Epithelial cell of proximal tubule (primary cell): ENCODE measurements around the gene SCN4A. TPM values are rescaled to one million over a fixed set of nuclear protein-coding genes. Genes with fewer than 3 reads are reported as not detected.

ENCODE experiments used
- DNase-seq: peaks from one replicate; pipeline ENCODE4 v3.0.0-alpha.2; 2011; ENCODE audit warnings: low read depth
- H3K4me3 ChIP-seq: 2 replicates; pipeline ENCODE4 v1.5.1; 2011; ENCODE audit warnings: low read depth, mild to moderate bottlenecking, low read length
- total RNA-seq: library from RNA; depleted of rRNA; stranded (reverse); fragments of >200 nt; gene quantifications from 2 replicates; pipeline ENCODE4 v1.2.3, GENCODE V29; 2015
- TF ChIP-seq, protein P1 (sequence below): conservative IDR thresholded peaks from 2 replicates; pipeline ENCODE4 v1.5.1; 2012; ENCODE audit warnings: low read depth, mild to moderate bottlenecking, low read length

Gene SCN4A
- total RNA-seq, 1 donor from 2014 or later, result not detected

DNA sequence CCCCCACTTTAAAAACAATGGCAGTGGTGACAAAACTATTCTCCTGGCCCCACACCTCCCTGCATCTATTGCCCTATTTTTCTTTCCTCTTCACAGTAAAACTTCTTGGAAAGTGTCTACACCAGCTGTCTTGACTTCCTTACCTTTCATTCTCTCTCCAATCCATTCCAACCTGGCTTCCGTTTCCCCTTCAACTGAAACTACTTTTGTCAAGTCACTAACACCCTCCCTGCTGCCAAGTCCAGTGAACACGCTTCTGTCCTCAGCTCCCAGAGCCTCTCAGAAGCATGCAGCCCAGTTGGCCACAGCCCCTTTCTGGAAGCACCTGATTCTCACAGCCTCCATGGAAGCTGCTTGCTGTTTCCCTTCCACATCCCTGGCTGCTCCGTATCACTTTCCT lies 4.0 kb upstream of the SCN4A start:
- no peak overlapping the region for H3K4me3 ChIP-seq
- TF ChIP-seq, protein P1, sequence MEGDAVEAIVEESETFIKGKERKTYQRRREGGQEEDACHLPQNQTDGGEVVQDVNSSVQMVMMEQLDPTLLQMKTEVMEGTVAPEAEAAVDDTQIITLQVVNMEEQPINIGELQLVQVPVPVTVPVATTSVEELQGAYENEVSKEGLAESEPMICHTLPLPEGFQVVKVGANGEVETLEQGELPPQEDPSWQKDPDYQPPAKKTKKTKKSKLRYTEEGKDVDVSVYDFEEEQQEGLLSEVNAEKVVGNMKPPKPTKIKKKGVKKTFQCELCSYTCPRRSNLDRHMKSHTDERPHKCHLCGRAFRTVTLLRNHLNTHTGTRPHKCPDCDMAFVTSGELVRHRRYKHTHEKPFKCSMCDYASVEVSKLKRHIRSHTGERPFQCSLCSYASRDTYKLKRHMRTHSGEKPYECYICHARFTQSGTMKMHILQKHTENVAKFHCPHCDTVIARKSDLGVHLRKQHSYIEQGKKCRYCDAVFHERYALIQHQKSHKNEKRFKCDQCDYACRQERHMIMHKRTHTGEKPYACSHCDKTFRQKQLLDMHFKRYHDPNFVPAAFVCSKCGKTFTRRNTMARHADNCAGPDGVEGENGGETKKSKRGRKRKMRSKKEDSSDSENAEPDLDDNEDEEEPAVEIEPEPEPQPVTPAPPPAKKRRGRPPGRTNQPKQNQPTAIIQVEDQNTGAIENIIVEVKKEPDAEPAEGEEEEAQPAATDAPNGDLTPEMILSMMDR, result no peak
- DNase-seq, result no peak

DNA sequence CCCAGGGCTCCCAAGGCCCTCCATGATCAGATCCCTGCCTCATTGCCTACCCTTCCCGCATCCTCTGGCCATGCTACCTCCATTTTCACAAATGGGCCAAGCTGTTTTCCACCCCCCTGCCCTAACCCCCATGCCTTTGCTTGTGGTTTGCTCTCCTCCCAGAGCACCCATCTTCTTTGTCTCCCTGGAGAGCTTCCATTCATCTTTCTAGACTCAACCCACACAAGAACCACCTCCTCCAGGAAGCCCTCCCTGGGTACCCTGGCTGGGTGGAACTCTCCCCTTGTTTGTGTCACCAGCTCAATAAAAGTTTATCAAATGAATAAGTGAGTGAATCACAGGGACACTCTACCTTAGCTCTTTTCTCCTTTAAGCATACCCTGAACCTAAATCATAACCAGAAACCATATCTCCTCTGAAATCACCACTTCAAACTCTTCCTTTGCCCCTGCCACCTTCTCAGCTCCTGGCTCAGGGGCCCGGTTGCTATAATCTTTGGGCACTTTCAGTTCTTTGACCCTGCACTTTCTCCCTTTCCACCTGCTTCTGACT lies 2.9 kb upstream of the SCN4A start:
- DNase-seq, result no peak
- H3K4me3 ChIP-seq, result no peak overlapping the region
- TF ChIP-seq, protein P1, result no peak

DNA sequence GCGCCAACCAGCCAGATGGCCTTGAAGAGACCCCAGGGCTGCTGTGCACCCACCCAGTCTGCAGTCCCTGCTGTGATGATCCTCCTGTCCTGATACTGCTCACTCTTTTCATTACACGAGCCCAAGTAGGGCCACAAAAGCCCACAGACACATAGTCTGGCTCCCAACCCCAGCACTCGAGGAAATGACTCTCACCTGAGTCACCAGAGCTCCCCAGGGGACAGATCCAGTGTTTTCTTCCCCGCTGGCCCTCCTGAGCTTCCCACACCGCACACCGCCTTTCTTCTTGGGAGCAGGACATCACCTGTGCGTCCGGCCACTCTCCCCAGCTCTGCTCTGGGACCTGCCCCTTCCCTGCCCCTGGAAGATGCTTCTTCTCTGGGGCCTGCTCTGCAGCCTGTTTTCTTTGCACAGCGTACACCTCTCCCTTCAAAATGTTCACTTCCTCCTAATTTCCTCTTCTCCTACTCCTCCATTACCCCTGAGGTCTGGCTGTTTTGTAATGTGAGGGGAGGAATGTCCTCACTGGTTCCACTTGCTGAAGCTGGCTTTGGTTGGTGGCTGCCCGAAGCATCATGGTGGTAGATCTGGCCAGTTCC lies 2.0 kb upstream of the SCN4A start:
- no peak overlapping the region for H3K4me3 ChIP-seq
- no peak for DNase-seq

DNA sequence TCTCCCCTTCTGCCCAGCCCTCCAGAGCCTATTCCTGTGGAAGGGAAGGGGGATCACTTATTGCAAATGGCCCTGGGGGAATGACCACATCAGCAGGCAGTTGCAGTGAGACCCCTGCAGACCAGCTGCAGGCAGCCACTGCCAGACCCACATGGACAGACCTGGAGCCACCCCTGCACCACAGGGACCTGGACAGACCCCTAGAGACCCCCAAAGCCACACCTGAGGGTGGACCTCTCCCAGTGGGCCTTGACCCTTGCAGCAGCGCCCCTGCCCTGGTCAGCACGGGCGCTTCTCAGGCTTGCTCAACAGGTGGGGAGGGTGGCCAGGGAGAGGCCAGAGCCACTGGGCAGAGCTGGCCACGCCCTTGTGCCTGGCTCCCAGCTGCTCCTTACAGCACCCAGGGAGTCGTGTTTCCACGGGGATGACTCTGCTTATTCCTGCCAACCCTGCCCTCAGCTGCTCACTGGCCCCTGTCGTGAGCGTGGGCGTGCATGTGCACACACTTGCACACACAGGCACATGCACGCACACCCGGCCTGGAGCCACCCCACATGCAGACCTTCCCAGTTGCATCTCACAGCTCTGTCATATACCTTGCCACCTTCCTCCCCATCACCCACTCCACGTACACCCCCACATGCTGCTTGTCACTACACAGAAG lies 1.3 kb upstream of the SCN4A start:
- TF ChIP-seq, protein P1, result no peak
- no peak for DNase-seq
- no peak overlapping the region for H3K4me3 ChIP-seq

More for the DNA sequence above, 2.0 kb upstream of the SCN4A start:
- TF ChIP-seq, protein P1, result no peak

DNA sequence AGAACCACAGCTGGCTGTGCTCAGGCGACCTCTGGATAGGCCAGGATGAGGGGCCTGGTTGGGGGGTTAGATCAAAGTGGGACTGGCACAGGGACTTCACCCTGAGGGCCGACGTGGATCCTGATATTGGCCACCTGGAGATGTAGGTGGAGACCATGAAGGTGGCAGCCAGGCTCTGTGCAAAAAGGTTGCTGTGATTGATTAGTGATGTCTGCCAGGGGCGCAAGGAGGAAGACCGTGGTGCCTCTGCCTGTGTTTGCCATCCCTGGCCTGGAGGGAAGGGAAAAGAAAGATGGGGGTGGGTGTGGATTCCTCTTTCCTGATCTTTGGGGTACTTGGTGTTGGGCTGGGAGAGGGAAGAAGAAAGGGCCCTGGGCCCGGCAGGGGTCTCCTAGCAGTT lies 529 bp upstream of the SCN4A start:
- DNase-seq, result no peak
- TF ChIP-seq, protein P1, result no peak
- no peak overlapping the region for H3K4me3 ChIP-seq

GRCh38 chr17:63969278-63969677 lies 3.4 kb downstream of the SCN4A start:
- H3K4me3 ChIP-seq, result no peak overlapping the region
- TF ChIP-seq, protein P1, result no peak
- DNase-seq, result no peak
